ENCODE measurements around the gene LTB4R2. TPM values are rescaled to one million over a fixed set of nuclear protein-coding genes. Genes with fewer than 3 reads are reported as not detected.

Gene LTB4R2
- total RNA-seq, 2 donors from 2014 or later = 2.5 to 4.0 TPM

GRCh38 chr14:24355009-24355408 lies 45.1 kb downstream of the LTB4R2 start:
- intact Hi-C loops (cut with DNase I) = no loop called here
- DNase-seq (ENCODE audit: low spot score) = peak; percentile 50

GRCh38 chr14:24356208-24356607 lies 46.3 kb downstream of the LTB4R2 start:
- intact Hi-C loops (cut with DNase I) = no loop called here

DNA sequence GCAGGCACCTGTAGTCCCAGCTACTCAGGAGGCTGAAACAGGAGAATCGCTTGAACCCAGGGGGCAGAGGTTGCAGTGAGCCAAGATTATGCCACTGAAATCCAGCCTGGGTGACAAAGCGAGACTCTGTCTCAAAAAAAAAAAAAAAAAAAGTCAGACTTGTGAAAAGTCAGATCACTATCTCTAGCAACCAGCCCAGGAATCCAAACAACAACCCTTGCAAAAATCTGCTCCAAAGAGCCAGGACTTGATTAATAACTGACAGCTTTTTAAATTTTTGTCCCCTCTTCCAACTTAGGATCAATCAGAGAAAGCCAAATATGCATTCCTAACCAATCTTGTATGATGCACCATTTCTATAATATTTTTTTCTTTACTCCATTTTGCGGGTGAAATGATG lies 50.3 kb downstream of the LTB4R2 start:
- no peak for DNase-seq (ENCODE audit: low spot score)
- intact Hi-C loops (cut with DNase I) = no loop called here

More at GRCh38 chr14:24356208-24356607, 46.3 kb downstream of the LTB4R2 start:
- peak; percentile 8 for DNase-seq (ENCODE audit: low spot score)

DNA sequence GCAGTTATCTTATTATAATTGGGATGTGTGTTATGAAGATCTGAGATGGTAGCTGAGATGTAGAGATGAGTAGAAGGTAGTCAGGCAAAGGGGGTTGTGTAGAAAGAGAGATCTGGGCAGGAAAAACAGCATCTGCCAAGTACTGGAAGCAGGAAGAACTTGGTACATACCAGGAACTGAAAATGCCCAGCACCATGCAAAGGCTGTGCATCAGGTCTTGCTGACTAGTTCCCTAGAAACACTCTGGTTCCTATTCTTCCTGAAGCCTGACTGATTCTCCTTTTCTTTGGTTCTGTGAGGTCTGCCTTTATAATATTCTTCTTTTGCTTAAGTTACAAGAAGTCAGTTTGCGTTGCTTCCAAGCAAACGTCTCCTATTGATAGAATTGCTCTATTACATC lies 51.4 kb downstream of the LTB4R2 start:
- DNase-seq (ENCODE audit: low spot score) = no peak
- intact Hi-C loops (cut with DNase I) = no loop called here

Other genes with a start within 250 kb of the LTB4R2 start
- gene CPNE6, start 238.6 kb upstream of the LTB4R2 start, total RNA-seq = 1 to 10 TPM in 1 of 2 donors, under 1 TPM in 1; 0.32 to 1.3 TPM
- gene PCK2, start 215.8 kb upstream of the LTB4R2 start, total RNA-seq = 10 to 100 TPM; 18.8 to 27.4 TPM
- 10 to 100 TPM; 32.2 to 37.1 TPM for gene DCAF11, start 195.4 kb upstream of the LTB4R2 start, total RNA-seq
- 1 to 10 TPM; 1.1 to 1.4 TPM for gene NRL, start 195.2 kb upstream of the LTB4R2 start, total RNA-seq
- gene FITM1, start 179.5 kb upstream of the LTB4R2 start, total RNA-seq = under 1 TPM in 1 of 2 donors, not detected in 1; 0.38 TPM
- 100 to 1,000 TPM; 114 to 119 TPM for gene PSME1, start 173.9 kb upstream of the LTB4R2 start, total RNA-seq
- 10 to 100 TPM; 10.9 to 14.2 TPM for gene EMC9, start 168.5 kb upstream of the LTB4R2 start, total RNA-seq
- gene PSME2, start 163.5 kb upstream of the LTB4R2 start, total RNA-seq = 10 to 100 TPM; 72.6 to 97.7 TPM
- 10 to 100 TPM; 34.9 to 53.7 TPM for gene RNF31, start 162.6 kb upstream of the LTB4R2 start, total RNA-seq
- 10 to 100 TPM; 53.7 to 92.4 TPM for gene IRF9, start 148.9 kb upstream of the LTB4R2 start, total RNA-seq
- 1 to 10 TPM; 8.0 to 9.4 TPM for gene REC8, start 138.1 kb upstream of the LTB4R2 start, total RNA-seq
- gene IPO4, start 121.3 kb upstream of the LTB4R2 start, total RNA-seq = 10 to 100 TPM; 24.9 to 30.6 TPM
- 10 to 100 TPM; 30.1 to 35.2 TPM for gene TM9SF1, start 114.7 kb upstream of the LTB4R2 start, total RNA-seq
- not detected for gene TSSK4, start 104.4 kb upstream of the LTB4R2 start, total RNA-seq
- 10 to 100 TPM; 41.8 to 42.7 TPM for gene CHMP4A, start 96.7 kb upstream of the LTB4R2 start, total RNA-seq
- gene MDP1, start 94.1 kb upstream of the LTB4R2 start, total RNA-seq = 10 to 100 TPM; 22.1 to 23.1 TPM
- 100 to 1,000 TPM; 121 to 125 TPM for gene NEDD8, start 77.8 kb upstream of the LTB4R2 start, total RNA-seq
- gene GMPR2, start 77.2 kb upstream of the LTB4R2 start, total RNA-seq = 10 to 100 TPM; 34.4 to 42.0 TPM
- gene TINF2, start 67.5 kb upstream of the LTB4R2 start, total RNA-seq = 10 to 100 TPM; 77.8 to 85.1 TPM
- gene TGM1, start 47.0 kb upstream of the LTB4R2 start, total RNA-seq = 1 to 10 TPM in 1 of 2 donors, under 1 TPM in 1; 0.14 to 1.7 TPM
- gene RABGGTA, start 38.5 kb upstream of the LTB4R2 start, total RNA-seq = 10 to 100 TPM; 14.5 to 17.3 TPM
- 10 to 100 TPM; 14.0 to 17.9 TPM for gene DHRS1, start 10.4 kb upstream of the LTB4R2 start, total RNA-seq
- 10 to 100 TPM; 19.2 to 20.9 TPM for gene NOP9, start 10.3 kb upstream of the LTB4R2 start, total RNA-seq
- 10 to 100 TPM; 10.1 to 10.8 TPM for gene CIDEB, start 2.2 kb upstream of the LTB4R2 start, total RNA-seq
- 1 to 10 TPM; 5.6 TPM for gene LTB4R, start 1.4 kb downstream of the LTB4R2 start, total RNA-seq
- 10 to 100 TPM; 35.2 to 36.0 TPM for gene ADCY4, start 24.9 kb downstream of the LTB4R2 start, total RNA-seq
- gene RIPK3, start 29.9 kb downstream of the LTB4R2 start, total RNA-seq = 1 to 10 TPM; 8.5 to 9.2 TPM
- 10 to 100 TPM; 75.1 to 87.2 TPM for gene NFATC4, start 58.0 kb downstream of the LTB4R2 start, total RNA-seq
- gene NYNRIN, start 88.9 kb downstream of the LTB4R2 start, total RNA-seq = 10 to 100 TPM; 13.1 to 15.1 TPM
- gene CBLN3, start 119.5 kb downstream of the LTB4R2 start, total RNA-seq = 1 to 10 TPM; 3.5 to 4.2 TPM
- 10 to 100 TPM; 41.4 to 41.8 TPM for gene KHNYN, start 119.8 kb downstream of the LTB4R2 start, total RNA-seq
- 10 to 100 TPM; 31.6 to 36.4 TPM for gene SDR39U1, start 132.6 kb downstream of the LTB4R2 start, total RNA-seq
- gene CMA1, start 198.1 kb downstream of the LTB4R2 start, total RNA-seq = 1 to 10 TPM in 1 of 2 donors, under 1 TPM in 1; 0.71 to 2.4 TPM